Measurements from ENCODE around the gene SLC7A11.

The SLC7A11 gene

DNA sequence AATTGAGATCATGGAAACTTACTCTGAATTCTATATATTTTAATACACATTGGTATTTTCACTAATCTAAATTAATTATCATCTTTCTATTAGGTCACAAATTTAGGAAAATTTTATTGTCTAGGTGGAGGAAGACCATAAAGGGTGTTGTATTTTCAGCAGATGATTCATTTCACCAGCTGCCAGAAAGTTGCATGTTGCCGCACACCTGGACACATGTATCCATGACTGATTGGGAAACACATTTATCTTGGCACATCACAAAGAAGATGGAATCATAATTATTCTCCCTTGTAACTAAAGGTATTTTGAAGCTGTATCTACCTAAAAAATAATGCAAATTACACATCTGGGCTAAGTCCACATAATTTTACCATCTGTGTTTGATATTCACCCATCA is 33.1 kb downstream of the SLC7A11 start:
- DNase-seq (ENCODE audit: low read depth, low spot score), result no peak

DNA sequence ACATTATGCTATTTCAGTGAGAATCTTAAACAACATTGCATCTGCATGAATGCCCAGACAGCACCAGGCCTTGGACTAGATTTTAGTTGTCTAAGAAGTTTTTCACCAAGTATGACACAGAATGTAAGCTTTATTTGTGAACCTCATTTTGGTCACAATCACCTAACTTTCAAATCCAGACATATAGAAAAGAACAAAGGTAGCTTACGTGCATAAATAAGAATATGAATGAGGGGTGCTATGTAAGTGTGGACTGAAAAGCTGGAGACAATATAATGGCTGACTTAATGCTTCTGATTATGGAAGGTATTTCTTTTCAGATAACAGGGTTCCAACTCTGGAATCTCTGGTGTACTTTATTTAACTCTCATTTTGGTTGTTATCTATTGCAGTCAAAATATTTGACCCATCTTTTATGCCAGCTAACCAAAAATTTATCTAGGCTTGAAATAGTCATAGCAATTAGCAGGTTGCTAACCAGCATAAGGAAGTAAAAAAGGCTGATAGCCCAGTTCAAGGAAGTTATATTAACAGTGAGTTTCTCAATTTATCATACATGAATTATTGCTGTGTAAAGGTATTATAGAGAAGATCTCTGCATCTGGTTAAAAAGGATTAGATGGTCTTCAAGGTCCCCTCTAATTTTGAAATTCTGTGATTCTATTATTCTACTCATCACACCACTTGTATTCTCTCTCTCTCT is 36.5 kb downstream of the SLC7A11 start:
- DNase-seq (ENCODE audit: low read depth, low spot score), result no peak

DNA sequence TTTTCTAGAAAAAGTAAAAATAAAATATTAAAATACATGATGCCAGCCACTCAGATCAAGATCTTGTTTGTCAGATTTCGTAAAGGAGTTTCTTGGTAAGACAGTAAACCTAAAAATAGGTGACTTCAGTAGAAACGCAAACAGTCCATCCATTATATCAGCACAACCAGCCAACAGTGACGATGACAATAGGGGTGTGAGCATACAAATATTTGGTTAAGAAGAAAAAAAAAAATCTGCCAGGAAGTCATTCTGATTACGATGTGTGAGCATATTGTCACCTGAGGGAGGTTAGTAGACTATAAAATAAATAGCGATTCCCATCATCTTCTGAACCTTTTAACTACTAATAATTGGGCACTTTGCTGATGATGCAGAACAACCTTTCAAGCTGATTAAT is 37.6 kb downstream of the SLC7A11 start:
- DNase-seq (ENCODE audit: low read depth, low spot score), result no peak

DNA sequence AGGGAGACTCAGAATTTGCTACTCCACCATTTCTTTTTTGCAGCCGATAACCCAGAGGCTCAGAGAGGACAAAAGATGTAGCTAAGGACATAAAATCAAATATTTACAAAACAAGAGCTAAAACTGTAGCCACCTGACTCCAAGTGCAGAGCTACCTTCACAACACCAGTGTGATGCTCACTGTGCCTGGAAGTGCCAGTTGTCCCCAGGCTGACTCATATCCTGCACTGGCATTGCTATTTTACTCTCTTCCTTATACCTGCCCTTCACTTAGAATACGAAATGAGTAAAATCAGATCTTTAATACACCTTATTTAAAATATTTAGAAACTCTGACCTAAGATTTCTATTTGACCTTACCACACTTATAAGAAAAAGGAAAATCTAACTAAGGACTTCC is 39.5 kb downstream of the SLC7A11 start:
- DNase-seq (ENCODE audit: low read depth, low spot score), result no peak

DNA sequence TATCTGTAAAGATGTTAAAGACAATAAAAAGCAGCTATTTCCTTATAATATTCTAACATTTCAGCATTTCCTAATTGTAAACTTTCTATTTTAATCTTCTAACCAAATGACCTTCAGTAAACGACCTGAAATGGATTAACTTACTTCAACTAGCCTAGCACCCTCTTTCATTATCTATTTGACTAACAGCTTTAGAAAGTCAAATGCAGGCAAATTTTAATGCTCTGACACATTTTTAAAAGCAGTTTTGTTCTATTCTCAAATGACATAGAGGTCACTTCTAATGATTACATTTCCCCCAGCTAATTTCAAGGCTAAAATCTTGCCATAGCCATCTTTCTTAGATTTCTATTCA is 41.9 kb downstream of the SLC7A11 start:
- no peak for DNase-seq (ENCODE audit: low read depth, low spot score)

DNA sequence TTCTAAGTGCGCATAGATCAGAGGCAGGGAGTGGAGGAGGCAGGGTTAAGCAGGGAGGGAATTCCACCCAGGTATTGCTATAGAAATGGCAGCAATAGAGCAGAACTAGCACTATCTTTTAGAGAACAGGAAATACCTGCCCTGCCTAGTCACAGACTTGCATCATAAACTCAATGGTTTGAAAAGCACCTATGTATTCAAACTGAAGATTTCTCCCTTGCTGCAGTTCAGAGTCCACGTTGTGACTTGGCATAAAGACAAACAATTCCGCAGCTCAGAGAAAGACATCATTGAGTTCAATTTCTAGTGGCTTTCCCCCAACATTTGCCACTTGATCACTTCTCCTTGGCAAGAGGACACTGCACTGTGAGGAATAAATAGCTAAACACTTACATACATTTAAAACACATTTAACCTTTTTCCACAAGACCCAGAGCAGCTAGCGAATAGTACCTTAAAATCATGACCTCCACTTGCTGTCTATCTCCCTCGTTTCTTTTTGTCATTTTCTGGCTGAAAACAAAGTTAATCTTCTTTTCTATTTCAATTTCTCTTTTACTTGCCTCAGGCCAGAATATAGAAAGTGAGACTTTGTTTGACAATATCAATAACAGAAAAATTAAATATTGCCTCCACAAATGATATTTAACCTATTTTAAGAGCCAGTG is 42.4 kb downstream of the SLC7A11 start:
- no peak for DNase-seq (ENCODE audit: low read depth, low spot score)

DNA sequence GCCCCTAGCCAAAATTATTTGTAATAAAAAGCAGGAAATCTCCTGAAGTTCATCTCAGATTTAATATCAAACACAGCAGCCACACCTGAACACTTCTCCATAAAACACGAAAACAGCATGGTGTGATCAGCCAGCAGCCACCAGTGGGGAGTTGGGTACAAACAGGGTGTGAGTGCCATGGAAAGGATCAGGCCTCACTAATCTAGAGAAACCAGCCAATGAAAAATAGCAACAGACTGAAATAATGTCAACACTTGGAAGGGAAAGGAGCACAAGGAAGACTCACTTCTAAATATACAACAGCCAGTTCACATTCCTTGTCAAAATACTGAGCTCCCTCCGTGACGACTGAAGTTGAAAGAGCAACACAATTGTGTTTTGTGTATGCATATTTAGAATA is 46.0 kb downstream of the SLC7A11 start:
- DNase-seq (ENCODE audit: low read depth, low spot score), result no peak

DNA sequence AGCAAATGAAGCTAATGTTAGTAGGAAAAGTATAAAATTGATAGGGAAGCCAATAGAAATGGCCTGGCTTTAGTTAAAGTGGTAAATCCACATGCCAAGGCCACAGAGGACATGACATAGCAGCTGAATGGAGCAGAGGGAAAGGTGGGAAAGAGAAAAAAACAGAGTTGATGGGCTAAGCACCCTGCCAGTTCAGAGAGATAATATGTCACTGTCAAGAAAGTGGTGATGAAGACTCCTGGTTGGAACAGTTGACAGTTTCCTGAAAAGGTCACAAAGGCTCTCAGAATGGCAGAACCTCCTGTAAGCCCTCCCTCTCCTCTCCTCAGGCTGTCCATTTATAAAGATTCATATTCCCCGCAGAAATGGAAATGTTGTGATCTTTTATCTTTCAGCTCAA is 48.2 kb downstream of the SLC7A11 start:
- DNase-seq (ENCODE audit: low read depth, low spot score), result no peak

DNA sequence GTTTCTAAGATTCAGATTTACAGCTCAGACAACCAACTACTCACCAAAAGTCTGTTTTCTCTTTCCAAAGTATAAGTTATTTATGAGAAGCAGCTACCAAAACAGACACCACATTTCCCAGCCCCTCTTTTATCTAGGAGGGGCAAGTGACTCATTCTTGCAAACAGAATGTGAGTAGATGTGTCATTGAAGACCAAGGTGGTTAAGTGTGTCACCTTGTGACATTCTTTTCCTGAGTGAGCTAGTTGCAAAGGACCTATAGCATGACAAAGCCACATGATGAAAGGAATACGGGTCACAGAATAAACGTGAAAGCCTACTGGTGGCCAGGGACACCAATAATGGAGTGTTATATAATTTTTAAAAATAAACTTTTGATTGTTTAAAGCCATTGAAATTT is 50.0 kb downstream of the SLC7A11 start:
- no peak for DNase-seq (ENCODE audit: low read depth, low spot score)

DNA sequence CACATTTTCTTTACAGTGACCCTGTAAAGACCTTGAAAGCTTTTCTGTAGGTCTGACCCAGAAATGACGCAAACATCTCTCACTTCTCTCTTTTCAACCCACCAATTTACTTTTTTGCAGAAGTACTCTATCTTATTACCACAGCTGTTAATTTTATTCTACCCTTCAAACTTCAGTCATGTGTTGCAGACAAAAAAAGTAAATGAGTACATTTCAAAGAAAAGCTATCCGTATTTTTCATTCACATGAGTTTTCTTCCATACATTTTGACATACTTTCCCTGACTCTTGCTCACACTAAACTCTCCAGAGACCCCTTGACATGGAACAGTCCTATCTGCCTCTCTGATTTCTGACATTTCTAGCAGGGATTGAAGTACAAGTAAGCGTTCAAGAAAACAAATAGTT is 51.7 kb downstream of the SLC7A11 start:
- no peak for DNase-seq (ENCODE audit: low read depth, low spot score)

DNA sequence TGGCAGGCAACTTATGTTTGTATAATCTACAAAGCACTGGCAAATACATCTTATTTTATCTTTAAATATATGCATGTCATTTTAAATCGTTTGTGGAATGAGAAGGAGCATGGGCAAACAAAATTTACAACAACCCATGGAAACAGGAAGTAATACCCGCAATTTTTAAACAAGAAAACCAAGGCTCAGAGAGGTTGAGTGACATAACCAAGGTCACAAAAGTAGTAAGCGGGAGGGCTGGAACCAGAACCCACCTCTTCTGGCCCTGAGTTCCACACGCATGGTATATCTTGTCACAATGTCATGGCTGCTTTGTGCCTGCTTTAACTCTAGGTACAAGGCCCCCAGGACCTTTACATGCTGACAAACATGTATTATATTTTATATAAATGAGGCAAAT is 52.9 kb downstream of the SLC7A11 start:
- no peak for DNase-seq (ENCODE audit: low read depth, low spot score)

DNA sequence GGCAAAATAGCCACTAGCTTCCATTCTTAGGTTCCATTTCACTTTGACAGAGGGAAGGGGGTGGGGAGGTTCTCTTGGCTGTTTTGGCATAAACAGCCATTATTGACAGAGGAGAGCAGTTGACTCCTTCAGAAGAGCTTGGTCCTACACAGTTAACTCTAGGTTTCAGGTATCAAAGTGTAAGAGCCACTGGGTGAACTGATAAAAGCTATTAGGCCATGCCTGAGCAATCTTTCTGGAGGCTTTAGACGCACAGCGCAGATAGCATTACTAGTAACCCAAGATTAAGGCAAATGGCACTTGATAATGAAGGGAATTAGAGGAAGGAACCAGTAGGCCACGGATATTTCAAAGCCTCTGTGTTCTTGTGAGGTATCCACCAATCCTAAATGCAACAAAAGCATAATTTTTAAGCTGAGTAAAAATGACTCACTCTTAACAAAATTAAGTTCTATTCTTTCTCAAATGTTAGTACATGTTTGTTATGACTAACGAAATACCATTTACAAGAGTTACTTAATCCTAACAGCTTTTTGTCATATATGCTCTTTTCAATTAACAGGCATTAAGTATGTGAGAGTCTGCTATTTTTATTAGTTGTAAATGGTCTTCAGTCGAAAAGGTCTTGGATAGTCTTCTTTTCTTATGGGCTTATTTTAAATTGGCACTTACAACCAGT is 53.6 kb downstream of the SLC7A11 start:
- no peak for DNase-seq (ENCODE audit: low read depth, low spot score)

DNA sequence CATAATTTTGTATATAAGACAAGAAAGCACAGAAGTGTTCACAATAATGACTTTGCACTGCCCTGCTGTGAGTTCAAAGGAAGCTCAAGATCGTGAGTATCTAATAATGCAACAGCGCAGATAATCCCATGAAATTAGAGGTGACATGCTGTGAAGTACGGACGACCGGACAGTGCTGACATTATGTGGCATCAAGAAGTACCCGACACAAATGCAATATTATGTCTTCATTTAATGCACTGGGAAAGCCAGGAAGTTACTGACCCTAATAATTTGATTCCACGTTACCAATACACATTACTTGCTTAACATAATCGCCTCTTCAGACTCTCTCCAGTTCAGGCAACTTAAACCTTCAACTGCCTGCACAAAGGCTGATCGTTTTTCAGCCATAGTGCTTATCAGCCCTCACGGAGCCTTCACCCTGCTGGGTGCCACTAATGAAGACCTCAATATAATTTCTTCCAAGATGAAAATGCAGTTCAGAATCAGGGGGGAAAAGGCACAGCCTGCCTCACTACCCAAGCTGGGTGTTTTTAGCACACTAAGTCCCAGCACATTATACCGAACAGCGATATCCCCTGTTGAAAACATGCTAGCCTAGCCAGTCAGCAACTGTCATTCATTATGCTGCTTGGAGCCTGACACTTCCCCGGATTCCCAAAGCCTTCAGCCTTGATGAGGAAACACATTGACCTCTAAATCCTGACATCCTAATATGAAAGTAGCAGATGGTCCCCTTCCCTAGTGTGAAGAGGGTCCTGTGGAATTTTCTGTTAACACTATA is 56.1 kb downstream of the SLC7A11 start:
- no peak for DNase-seq (ENCODE audit: low read depth, low spot score)

DNA sequence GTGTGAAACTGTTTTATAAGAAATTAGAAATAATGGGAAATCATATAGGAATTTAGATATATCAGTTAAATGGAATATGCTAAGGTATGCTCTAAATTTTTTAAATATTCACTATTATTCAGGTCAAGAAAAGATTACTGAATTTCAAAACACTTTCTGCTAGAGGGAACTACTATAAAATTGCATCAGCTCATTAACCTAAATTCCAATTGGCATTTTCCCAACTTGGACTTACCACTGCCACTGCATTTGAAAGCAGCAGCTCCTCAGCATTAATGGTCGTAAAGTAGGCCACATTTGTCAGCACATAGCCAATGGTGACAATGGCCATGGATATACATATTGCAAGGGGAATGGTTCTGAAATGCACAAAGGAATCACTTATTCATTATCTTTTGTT is 57.3 kb downstream of the SLC7A11 start:
- no peak for DNase-seq (ENCODE audit: low read depth, low spot score)

DNA sequence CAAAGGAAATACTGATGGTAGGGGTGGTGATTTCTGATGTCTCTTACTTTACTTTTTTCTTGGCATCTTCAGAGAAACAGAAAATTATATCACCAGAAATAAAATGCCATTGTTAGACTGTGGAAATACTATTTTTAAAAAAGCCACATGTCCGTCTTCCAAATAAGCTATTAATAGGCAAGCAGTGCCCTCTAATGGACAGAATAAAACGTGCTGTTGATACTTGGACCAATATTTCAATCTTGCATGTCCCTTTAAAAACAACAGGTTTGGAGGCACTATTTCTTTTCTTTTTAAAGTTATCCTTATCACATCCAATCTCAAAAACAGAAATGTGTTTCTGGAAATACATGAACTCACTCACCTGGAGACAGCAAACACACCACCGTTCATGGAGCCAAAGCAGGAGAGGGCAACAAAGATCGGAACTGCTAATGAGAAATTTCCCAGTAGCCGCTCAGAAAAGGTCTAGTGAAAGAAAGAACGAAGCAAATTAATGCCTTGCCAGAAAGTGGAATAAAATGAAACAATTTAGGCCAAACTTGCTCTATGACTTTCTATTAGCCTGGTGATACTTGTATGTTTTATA is 59.2 kb downstream of the SLC7A11 start:
- no peak for DNase-seq (ENCODE audit: low read depth, low spot score)

DNA sequence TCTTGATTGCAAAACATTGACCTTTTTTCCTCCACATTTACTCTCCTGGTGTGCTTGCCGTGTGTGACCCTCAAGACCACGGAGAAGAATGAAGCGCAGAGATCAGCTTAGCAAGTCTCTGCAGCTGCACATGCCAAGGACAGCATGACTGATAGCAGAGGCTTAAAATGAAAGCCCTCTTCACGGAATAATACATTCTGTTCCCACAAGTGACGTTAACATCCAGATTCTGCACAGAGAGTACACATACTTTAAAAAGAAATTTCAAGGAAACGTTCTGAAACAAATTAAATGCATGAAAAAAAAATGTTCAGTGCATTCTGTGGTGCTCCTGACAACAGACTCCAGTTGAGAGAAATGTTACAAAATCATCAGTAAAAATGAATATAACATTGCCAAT is 60.9 kb downstream of the SLC7A11 start:
- no peak for DNase-seq (ENCODE audit: low read depth, low spot score)

DNA sequence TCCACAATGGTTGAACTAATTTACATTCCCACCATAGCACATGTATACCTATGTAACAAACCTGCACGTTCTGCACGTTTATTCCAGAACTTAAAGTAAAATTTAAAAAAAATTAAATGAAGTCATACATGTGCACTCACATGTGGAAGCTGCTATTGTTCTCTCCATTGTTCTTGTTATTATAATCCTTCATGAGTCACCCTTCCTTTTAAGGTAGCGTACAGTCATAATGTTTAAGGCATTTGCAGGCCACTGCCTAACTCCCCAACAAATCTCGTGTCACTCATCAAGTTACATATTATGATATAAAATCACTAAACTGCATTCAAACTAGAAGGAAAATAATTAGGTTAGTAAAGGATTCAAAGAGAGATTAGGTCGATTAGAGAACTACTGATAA is 63.6 kb downstream of the SLC7A11 start:
- DNase-seq (ENCODE audit: low read depth, low spot score), result no peak

DNA sequence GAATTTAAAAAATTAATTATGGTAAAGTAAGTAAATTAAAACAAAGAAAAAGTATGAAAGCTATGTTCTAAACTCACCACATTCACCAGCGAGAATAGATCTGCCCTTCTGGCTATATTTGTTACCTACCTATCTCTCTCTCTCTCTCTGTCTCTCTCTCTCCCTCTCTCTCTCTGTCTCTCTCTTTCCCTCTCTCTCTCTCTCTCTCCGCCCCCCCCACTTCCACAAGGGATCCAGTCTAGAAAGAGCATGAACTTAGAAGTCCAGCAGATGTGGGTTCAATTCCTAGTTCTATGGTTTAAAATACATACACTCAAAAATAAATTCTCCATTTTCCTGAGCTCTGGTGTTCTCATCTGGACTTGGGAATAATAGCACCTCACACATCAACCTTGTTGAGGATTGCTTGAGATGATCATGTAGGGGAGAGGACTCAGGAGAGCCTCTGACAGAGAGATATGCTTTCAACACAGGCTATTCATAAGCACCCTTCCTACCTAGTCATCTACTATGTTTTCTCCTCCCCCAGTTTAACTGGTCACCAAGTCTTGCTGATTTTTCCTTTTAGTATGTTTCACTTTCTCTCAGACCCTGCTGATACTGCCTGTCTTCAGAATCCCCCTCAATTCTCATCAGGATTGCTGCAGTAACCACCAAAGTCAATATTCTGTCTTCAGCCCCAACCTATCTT is 64.7 kb downstream of the SLC7A11 start:
- DNase-seq (ENCODE audit: low read depth, low spot score), result no peak

DNA sequence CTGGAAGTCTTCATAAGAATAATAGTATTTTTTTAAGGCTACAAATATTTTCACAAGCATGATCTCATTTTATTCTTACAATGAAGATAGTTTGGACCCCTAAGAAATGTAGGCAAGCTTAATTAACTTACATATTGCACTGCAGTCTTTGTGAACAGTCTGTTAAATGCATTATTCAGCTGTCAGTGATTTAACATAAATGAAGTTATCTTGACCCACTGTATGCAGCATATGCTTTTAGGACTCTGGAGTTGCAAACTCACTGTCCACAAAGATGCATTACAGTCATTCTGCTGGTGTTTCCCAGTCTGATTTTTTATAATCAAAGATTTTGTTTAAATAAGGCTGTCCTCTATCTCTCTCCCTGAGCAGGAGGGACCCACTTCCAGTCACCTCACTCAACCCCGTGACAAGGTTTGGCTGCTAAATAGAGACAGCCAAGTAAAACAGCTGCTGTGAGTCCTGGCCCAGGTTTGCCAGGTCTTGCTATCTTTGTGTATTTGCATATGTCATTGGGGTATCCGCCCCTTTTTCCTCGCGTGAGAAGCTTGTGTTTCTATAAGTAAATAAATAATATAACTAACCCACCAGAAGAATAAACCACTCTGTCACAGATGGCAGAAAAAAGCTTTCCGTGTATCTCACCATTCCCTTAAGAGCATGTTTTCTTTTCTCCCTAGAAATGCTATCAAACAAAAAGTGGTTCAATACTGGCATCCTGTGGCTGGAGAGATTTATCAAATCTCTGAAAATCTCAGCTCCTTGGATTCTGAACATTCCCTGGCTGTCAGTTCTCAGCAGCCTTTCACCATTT is 67.0 kb downstream of the SLC7A11 start:
- no peak for DNase-seq (ENCODE audit: low read depth, low spot score)

DNA sequence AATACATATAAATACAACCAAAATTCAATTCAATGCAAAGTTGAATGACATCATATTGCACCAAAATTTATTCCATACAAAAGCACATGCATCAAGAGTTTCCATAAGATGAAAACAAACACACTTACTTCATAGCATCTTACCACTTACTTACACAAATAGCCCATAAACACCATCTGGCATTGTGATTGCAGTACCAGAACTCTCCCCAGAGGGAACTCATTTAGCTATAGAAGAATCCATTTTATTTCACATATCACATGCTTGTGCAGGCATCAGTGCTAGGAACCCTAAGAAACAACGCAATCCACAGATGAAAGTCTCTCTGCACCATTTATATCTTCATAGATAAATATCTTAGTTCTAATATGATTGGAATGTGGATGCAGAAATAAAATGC is 77.9 kb downstream of the SLC7A11 start:
- DNase-seq (ENCODE audit: low read depth, low spot score), result no peak

DNA sequence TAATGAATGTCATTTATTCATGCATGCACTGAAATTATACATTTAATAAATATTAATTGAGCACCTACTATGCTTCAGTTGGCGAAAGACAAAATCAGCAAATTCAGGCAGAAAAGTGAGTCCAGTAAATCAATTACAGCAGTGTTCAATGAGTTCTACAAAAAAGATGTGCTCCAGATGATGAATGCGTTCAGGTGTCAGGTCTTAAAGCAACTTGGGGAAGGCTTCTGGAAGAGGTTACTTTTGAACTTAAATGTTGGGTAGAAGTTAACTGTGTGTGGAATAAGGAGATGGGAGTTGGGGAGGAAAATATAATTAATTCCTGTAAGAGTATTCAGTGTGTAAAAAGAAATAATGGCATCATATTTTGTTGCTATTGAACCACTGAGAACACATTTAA is 79.0 kb downstream of the SLC7A11 start:
- no peak for DNase-seq (ENCODE audit: low read depth, low spot score)

Measured in brain pericyte (primary cell).